ENCODE results near the gene CTXN1.

GRCh38 chr19:7883796-7884570 lies 42.0 kb downstream of the CTXN1 start:
- no peak for TF ChIP-seq CTCF (IDR thresholded peaks at IDR 0.05; ENCODE audit: extremely low read depth in 1 of 2, insufficient read depth in 1 of 2, low read depth in 1 of 2, low read length in 2 of 2)
- TF ChIP-seq POLR2A (IDR thresholded peaks at IDR 0.05; ENCODE audit: low read depth, low read length): no peak
